HG03045 (cell line): ENCODE results near the gene EIF3J.

ENCODE experiments used
- ATAC-seq: cut with Tn5 transposase; IDR thresholded peaks from one replicate; pipeline ENCODE4 v1.9.1; 2021; ENCODE audit warnings: mild to moderate bottlenecking, moderate library complexity; ENCODE audit not compliant: unreplicated experiment

Gene EIF3J

DNA sequence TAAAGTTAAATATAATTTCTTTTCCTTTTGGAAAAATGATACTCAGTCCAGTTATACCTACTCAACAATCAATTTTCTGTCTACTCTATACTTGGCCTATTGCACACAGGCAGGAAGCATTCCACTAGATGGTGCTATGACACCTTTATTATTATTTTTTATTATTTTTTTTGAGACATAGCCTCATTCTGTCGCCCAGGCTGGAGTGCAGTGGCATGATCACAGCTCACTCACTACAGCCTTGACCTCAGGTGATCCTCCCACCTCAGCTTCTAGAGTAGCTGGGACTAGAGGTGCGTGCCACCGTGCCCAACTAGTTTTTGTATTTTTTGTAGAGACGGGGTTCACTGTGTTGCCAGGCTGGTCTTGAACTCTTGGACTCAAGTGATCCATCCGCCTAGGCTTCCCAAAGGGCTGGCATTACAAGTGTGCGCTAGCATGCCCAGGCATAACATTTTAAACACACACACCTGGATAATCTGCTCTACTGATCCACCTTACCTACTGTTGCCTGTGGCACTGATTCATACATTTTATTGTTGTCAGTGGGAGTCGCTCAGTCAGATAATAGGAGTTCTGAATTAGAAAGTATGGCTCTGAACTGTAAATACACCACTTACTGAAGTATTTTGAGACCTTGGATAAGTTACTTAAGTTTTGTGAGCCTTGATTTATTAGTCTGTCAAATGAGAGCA is 56.2 kb downstream of the EIF3J start:
- ATAC-seq = no peak

DNA sequence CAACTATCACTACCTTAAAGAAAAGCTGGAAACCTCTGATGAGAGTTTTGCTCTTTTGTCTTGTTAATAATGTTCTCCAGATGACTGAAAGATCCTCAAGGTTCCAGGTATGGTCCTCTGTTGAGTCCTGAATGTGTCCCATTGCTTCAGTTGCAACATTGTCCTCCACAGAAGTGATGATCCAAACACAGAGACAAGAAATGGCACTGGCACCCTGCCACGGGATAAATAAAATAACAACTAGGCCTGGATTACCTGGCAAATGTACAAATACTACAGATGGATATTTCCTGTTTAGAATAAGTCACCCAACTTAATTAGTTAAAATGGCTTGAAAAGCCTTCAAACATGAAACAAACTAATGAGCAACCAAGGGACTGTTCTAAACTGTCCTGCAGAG is 58.3 kb downstream of the EIF3J start:
- no peak for ATAC-seq

DNA sequence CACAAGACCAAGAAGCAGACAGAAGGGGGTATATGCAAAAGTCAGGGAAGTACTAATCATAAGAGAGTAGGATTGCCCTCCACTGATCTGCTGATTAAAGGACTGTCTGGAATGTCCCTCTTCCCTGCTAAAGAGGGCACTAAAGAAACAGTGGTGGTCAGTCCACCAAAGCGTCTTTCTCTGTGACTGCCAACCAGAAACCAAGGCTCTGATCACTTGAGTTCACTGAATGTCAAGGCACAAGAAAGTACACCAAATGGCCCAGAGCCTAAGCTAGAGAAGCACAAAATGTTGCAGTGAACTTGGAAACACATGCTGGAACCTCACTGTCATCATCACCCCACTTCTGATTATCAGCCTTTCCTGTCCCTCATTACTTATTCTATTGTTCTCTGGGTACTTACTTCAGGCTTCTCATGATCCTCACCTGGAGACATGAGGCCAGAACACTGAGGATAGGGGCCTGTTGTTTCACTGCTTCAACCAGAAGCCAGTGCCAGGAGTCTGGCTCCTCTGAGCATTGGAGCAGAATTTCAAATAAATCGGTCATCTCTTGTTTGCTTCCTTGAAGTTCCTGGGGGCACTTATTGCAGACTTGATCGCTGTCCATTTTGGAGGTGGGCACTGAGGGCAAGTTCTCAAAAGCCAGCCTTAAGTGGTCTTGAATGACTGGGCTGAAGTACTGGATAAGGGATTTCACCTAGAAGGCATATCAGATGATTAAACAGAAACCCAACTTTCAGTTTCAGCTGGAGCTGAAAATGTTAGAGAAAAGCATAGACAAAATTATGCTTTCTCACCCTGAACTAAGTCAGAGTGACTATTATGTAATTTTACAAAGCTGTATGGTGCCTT is 58.9 kb downstream of the EIF3J start:
- ATAC-seq = no peak

DNA sequence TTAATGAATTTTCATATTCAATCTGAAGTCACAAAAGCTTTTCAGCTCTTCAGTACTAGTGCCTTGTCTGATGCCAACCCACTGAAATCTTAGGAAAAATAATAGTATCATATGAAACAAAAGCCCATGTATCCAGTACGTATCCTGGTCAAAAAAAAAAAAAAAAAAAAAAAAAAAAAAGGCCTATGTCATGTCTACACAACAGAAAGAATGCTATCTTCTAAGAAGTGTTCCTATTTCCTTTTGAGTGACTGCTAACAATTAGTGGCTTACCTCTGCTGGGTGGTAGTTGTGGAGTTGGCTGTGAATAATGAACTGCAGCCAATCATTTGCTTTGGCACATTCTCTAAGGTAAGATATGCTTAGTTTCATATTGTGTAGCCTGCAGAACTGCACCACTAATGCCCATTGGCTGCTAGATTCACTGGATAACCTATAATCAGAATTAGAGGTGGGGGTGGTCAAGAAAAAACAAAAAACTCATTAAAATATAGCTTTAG is 59.6 kb downstream of the EIF3J start:
- no peak for ATAC-seq

DNA sequence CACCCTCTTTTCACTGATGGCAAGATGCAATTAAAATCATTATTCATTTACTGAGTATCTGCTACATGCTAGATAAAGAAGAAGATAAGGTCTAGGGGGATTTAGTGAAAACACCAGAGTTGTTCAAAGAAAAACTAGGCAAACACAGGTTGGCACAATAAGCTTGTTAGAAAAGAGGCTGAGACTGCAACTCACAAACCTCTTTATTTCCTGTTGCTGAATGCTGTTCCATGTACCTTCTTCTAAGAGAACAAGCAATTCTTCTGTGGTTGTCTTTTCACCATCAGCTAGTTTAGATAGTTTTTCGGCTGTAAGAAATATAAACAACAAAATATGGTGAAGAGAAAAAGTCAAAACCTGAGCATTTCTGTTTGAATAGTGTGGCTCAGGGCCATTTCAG is 61.1 kb downstream of the EIF3J start:
- ATAC-seq = no peak

DNA sequence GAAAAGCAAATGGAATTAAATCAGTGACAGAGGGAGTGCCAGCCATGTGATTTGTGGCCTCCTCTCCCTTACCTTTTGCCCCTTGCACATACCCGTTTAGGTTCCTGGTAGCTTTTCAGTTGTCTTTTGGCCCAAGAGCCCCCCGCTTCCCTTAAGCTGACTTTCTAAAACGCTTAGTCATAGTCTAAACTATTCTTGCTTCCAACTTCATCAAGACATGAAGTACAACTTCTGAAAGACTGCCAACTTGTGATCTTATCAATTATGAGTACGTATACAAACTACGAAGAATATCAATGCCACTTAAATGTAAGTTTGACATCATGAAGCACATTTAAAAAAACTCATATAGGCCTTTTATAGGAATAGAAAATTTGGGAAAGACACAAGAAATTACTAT is 61.9 kb downstream of the EIF3J start:
- ATAC-seq = no peak

DNA sequence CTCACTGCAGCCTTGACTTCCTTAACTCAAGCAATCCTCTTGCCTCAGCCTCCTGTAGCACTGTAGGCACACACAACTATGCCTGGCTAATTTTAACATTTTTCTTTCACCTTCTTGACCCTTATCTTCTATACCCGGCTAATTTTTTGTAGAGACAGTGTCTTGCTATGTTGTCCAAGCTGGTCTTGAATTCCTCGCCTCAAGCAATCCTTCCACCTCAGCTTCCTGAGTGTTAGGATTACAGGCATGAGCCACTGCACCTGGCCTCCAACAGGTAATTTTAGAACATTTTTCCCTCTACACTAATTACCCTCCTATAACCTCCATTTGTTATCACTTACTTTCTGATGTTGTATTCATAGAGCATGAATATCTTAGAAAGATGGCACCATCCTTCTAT is 66.2 kb downstream of the EIF3J start:
- ATAC-seq = no peak

DNA sequence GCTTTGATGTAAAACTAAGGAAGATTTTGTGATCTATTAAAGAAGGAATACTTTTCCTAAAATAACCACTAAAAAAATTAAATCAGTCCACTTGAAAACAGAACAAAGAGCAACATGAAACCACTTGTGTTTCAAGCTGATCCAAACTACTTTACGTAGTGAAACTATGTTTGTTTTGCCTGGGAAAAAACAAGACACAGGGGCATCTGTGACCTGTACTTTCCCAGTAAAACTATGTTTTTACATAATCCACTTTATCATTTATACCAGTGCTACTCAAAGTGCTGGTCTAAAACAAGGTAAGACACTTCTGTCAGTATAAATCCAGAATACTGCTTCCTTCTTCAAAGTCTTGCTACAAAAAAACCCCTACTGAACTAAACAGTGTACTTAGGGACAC is 69.8 kb downstream of the EIF3J start:
- ATAC-seq = no peak
